AG09309 (cell line): ENCODE measurements around the gene GGA1.

Experiments
- DNase-seq: peaks from one replicate; pipeline ENCODE4 v3.0.0-alpha.2; 2010; ENCODE audit warnings: low read depth
- H3K4me3 ChIP-seq: 2 replicates; pipeline ENCODE4 v1.5.1; 2011; ENCODE audit warnings: mild to moderate bottlenecking, low read depth, low read length, moderate library complexity; ENCODE audit not compliant: control insufficient read depth
- CTCF ChIP-seq: IDR thresholded peaks from 2 replicates; pipeline ENCODE4 v1.5.1; 2011; ENCODE audit warnings: mild to moderate bottlenecking, low read depth, low read length, inconsistent platforms; ENCODE audit not compliant: insufficient read depth, control insufficient read depth; ENCODE audit errors: missing control alignments

GGA1 gene

GRCh38 chr22:37680191-37680851, 71.7 kb downstream of the GGA1 start:
- TF ChIP-seq CTCF: no peak
- no peak for DNase-seq
- no peak overlapping the region for H3K4me3 ChIP-seq

- no peak overlapping the region for H3K4me3 ChIP-seq
- DNase-seq: no peak
- TF ChIP-seq CTCF: no peak
Observed at GRCh38 chr22:37681001-37681424, 72.4 kb downstream of the GGA1 start.

DNA sequence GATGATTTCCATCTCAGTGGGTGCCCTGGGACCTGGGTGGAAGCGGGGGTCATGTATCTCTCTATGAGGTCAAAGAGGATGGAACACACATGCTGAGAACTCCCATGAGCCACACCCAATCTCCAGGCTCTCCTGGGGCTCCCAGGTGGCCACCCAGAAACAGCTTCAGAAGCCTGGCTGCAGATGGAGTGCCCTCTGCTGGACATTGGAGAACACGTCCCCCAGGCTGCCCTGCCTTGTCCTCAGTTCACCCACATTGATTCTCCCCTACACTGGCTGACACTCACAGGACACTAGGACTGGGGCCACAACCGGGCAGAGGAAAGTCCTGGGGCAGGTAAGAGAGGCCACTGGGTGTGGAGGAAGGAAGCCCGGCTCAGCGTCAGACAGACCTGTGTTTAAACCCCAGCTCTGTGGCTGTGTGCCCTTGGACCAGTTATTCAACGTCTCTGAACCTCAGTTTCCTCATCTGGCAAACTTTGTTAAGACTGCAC, 73.0 kb downstream of the GGA1 start:
- no peak overlapping the region for H3K4me3 ChIP-seq
- TF ChIP-seq CTCF: peak; percentile 97
- peak; percentile 37 for DNase-seq
